HL-60 (cell line): Measurements from ENCODE around the gene ENOX1.

ENCODE experiments used
- CTCF ChIP-seq: IDR thresholded peaks from one replicate; pipeline ENCODE4 v1.5.1; 2011; ENCODE audit warnings: low read length, control low read depth, inconsistent platforms; ENCODE audit not compliant: insufficient read depth
- POLR2AphosphoS5 ChIP-seq: IDR thresholded peaks from 2 replicates; pipeline ENCODE4 v1.6.1; 2012; ENCODE audit warnings: low read depth

GRCh38 chr13:43694146-43694664, 92.6 kb downstream of the ENOX1 start:
- no peak for TF ChIP-seq CTCF
- no peak for TF ChIP-seq POLR2AphosphoS5
